ENCODE results near the gene FAM110C.

DNA sequence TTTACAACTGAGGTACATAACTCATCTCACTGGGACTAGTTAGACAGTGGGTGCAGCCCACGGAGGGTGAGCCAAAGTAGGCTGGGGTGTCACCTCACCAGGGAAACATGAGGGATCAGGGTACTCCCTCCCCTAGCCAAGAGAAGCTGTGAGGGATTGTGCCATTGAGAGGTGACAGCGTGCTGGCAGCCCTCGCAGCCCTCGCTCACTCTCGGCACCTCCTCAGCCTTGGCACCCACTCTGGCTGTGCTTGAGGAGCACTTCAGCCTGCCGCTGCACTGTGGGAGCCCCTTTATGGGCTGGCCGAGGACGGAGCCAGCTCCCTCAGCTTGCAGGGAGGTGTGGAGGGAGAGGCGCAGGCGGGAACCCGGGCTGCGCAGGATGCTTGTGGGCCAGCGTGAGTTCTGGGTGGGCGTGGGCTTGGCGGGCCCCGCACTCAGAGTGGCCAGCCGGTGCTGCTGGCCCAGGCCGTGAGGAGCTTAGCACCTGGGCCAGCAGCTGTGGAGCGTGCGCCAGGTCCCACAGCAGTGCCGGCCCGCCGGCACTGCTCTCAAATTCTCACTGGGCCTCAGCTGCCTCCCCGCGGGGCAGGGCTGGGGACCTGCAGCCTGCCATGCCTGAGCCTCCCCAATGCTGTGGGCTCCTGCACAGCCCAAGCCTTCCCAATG, 44.5 kb upstream of the FAM110C start:
- TF ChIP-seq, protein P1, sequence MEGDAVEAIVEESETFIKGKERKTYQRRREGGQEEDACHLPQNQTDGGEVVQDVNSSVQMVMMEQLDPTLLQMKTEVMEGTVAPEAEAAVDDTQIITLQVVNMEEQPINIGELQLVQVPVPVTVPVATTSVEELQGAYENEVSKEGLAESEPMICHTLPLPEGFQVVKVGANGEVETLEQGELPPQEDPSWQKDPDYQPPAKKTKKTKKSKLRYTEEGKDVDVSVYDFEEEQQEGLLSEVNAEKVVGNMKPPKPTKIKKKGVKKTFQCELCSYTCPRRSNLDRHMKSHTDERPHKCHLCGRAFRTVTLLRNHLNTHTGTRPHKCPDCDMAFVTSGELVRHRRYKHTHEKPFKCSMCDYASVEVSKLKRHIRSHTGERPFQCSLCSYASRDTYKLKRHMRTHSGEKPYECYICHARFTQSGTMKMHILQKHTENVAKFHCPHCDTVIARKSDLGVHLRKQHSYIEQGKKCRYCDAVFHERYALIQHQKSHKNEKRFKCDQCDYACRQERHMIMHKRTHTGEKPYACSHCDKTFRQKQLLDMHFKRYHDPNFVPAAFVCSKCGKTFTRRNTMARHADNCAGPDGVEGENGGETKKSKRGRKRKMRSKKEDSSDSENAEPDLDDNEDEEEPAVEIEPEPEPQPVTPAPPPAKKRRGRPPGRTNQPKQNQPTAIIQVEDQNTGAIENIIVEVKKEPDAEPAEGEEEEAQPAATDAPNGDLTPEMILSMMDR (IDR thresholded peaks at IDR 0.05) = no peak
- TF ChIP-seq POLR2A (IDR thresholded peaks at IDR 0.05) = no peak
- no peak for TF ChIP-seq EP300 (IDR thresholded peaks at IDR 0.05)
